HG02884 (cell line): ENCODE measurements around the gene CTDSPL2.
A peak's percentile ranks its signal among the peaks of the same experiment; 100 is the strongest.
"Not testable (repeated sequence)": the region's sequence is repeated elsewhere in the genome, so short reads cannot be mapped to it uniquely, and the experiment has no call there.

ENCODE experiments used
- ATAC-seq: cut with Tn5 transposase; IDR thresholded peaks from one replicate; pipeline ENCODE4 v1.9.1; 2021; ENCODE audit warnings: mild to moderate bottlenecking, moderate library complexity; ENCODE audit not compliant: unreplicated experiment

The CTDSPL2 gene

GRCh38 chr15:44536962-44537734 is 109.7 kb downstream of the CTDSPL2 start, which contains the start of gene EIF3J:
TSS of gene EIF3J (plus strand) at chr15:44537147. CDS start at chr15:44537195, 48 bp downstream.
- peak; percentile 77 for ATAC-seq

DNA sequence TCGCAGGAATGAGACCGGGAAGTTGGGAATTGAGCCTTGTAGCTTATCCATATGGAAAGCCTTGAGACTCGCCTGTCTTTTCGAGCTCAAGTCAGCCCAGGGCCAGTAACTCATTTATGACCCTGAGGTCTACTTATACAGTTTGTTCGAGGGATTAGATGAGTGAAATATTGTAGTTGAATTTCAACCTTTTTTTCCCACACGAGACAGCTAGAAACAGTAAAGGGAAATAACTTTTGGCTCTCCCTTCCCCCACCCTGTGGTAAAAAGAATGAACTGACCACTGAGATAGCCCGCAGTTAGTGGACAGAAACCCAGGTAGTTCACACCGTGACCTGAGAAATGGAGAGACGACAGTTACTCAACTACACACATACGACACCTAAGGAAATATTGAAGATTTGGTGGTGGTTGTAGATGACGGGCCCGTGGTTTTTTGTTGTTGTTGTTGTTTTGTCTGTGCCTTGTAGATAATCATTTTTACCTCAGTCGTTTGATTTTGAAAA is 110.4 kb downstream of the CTDSPL2 start:
- no peak for ATAC-seq

DNA sequence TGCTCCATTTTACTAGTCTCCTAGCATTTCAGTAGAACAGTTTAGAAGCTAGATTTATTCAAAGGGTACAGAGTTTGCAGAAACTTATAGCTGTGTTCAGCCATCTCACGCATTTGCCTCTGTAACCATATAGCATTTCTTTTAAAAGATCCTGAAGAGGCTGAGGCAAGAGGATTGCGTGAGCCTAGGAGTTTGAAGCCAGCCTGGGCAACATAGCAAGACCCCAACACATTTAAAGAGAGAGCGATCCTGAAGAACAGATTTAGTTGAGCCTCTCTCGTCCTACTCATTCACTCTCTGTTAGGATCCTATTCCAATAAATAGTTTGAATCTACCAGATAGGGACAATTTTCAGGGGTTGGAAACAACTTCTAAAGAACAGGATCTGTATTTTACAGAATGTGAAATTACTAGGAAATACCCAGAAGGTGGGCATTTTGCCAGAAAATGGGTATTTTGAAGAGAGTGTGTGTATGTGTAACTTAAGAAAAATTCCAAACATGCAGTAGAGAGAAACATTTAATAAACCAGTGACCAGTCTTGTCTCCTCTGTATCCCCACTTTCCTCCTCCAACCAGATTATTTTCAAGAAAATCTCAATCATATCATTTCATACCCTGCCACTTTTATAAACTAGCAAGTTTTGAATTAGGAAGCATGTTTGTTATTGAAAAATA is 114.0 kb downstream of the CTDSPL2 start:
- no peak for ATAC-seq

- no peak for ATAC-seq
Measured at GRCh38 chr15:44542596-44542995, 115.2 kb downstream of the CTDSPL2 start.

DNA sequence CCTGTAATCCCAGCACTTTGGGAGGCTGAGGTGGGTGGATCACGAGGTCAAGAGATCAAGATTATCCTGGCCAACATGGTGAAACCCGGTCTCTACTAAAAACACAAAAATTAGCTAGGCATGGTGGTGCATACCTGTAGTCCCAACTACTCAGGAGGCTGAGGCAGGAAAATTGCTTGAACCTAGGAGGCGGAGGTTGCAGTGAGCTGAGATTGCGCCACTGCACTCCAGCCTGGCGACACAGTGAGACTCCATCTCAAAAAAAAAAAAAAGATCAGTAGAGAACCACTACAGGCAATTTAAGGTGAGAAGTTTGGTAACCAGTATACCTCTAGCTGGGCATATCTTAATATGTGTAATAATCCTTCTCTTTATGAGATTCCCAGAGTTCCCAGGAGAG is 117.3 kb downstream of the CTDSPL2 start:
- ATAC-seq = not testable (repeated sequence)

- ATAC-seq = peak; percentile 62
Measured at GRCh38 chr15:44545913-44546802, 118.7 kb downstream of the CTDSPL2 start.

- not testable (repeated sequence) for ATAC-seq
Measured at GRCh38 chr15:44549152-44549551, 121.7 kb downstream of the CTDSPL2 start.

DNA sequence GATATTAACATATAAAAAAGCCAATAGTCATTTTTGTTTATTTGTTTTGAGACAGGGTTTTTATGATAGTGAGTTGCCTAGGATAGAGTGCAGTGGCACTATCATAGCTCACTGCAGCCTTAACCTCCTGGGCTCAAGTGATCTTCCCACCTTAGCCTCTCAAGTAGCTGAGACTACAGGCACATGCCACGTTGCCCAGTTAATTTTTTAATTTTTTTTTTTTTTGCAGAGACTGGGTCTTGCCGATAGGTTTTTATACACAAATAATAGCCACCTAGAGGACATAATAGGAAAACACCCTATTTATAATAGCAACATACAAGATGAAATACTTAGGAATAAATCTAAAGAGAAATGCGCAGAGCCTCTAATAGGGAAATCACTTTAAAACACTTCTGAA is 122.8 kb downstream of the CTDSPL2 start:
- ATAC-seq = no peak

- no peak for ATAC-seq
Measured at GRCh38 chr15:44550734-44551133, 123.3 kb downstream of the CTDSPL2 start.

- ATAC-seq = no peak
Measured at GRCh38 chr15:44554934-44555723, 127.7 kb downstream of the CTDSPL2 start.

GRCh38 chr15:44560926-44561325 is 133.5 kb downstream of the CTDSPL2 start:
- not testable (repeated sequence) for ATAC-seq

DNA sequence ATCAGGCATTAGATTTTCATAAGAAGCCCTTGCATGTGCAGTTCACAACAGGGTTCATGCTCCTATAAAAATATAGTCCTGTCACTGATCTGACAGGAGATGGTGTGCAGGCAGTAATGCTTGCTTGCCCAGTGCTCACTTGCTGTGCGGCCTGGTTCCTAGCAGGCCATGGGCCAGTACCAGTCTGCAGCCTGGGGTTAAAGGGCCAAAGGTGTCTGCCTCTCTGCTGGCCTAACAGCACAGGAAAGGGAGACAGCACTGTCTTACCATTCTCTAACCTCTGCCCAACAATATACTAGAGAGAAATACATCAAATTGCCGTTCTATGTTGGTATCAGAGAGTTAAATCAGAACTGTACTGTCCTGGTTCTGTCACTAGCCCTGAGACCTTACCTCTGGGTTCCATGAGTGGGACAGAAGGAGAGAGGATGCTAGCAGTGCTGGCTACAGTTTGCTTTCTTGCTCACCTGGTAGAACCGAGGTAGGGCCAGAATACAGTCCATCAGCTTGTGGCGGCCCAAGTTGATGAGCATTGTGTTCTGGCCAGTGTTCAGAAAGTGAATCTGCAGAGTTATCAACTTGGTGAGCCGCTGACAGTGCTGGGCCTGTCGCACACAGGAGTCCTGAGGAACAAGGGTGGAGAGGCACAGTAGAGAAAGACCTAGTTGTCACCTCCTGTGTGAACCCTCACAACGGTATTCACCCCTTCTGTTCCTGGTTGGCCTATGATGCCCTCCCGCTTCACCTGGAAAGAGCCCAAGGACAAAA is 138.1 kb downstream of the CTDSPL2 start:
- no peak for ATAC-seq

- no peak for ATAC-seq
Measured at GRCh38 chr15:44566155-44566540, 138.7 kb downstream of the CTDSPL2 start.

DNA sequence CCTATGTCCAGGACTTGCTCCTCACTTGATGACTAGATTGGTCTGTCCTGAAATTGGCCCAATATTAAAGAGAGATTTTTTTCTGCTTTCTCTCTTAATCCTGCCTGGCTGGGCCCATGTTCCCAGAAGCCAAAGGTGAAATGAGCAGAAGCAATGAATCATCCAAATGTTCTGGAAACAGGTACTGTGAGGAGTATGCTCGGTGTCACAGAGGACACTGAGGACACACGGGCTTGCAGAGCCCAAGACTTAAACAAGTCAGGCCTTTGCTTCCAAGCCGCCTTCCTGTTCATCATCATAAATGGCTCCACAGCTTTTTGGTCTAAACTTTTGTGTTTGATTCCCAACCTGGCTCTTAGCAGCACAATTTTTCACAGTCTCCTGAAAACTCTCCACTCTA is 140.9 kb downstream of the CTDSPL2 start:
- no peak for ATAC-seq

- ATAC-seq = no peak
Measured at GRCh38 chr15:44569316-44569715, 141.9 kb downstream of the CTDSPL2 start.

DNA sequence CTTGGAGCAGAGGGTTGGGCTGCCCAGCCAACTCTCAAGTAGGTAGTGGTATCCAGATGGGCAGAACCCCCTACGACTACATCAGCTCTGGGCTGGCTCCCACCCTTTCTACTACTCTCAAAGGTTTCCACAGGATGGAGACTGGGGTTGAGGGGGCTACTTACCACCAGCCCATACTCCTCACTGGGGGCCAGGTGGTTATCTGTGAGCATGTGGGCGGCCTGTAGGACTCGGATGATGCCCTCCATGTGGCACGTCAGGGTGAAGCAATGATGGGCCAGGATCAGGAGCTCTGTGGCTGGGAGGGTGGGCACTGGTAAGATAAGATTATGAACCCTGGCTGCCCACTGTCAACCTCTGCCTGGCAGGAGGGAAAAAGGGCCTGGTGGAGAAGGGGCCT is 142.9 kb downstream of the CTDSPL2 start:
- ATAC-seq = no peak

GRCh38 chr15:44573386-44573785 is 146.0 kb downstream of the CTDSPL2 start:
- ATAC-seq = no peak

DNA sequence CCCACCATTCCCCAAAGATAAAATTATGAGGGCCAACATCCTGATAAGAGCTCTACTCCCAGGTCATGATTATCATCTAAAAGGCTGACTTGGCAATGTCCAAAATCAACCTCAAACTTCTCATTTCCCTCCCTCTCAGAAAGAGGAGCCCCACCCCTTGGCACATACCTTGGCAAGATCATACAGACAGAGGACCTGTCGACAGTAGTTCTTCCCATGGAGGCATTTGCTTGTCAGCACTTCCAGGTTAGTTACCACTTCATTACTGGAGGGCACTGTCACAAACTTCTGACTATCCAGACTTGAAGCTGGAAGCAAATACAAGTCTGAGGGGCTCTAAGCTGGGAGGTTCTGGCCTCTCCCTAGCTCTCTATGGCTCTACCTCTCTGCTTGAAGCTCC is 147.3 kb downstream of the CTDSPL2 start:
- no peak for ATAC-seq
